GM19438 (cell line): ENCODE measurements around the gene STARD13.

Source experiments
- ATAC-seq: cut with Tn5 transposase; IDR thresholded peaks from one replicate; pipeline ENCODE4 v1.9.1; 2021; ENCODE audit warnings: low read depth; ENCODE audit not compliant: unreplicated experiment

Gene STARD13

GRCh38 chr13:33285420-33286124, at the start of gene STARD13:
Gene STARD13 (minus strand): TSS chr13:33285755. CDS start chr13:33285638, 117 bp downstream.
- peak; percentile 76 for ATAC-seq

- no peak for ATAC-seq
These were observed 49.3 kb upstream of the STARD13 start for GRCh38 chr13:33334831-33335230.

- ATAC-seq, result no peak
These were observed 46.4 kb upstream of the STARD13 start for GRCh38 chr13:33331962-33332361.

- ATAC-seq, result no peak
These were observed 44.9 kb upstream of the STARD13 start for GRCh38 chr13:33330483-33330882.

- ATAC-seq, result no peak
These were observed 43.1 kb upstream of the STARD13 start for GRCh38 chr13:33328701-33329100.

- ATAC-seq, result no peak
These were observed 41.2 kb upstream of the STARD13 start for GRCh38 chr13:33326723-33327122.

GRCh38 chr13:33326246-33326645, 40.7 kb upstream of the STARD13 start:
- no peak for ATAC-seq

- ATAC-seq, result no peak
These were observed 38.4 kb upstream of the STARD13 start for GRCh38 chr13:33323801-33324510.

GRCh38 chr13:33322965-33323668, 37.6 kb upstream of the STARD13 start:
- ATAC-seq, result no peak

- ATAC-seq, result no peak
These were observed 36.9 kb upstream of the STARD13 start for GRCh38 chr13:33322543-33322809.

- ATAC-seq, result no peak
These were observed 36.4 kb upstream of the STARD13 start for GRCh38 chr13:33321686-33322542.

- no peak for ATAC-seq
These were observed 34.3 kb upstream of the STARD13 start for GRCh38 chr13:33319859-33320258.

GRCh38 chr13:33318744-33319143, 33.2 kb upstream of the STARD13 start:
- ATAC-seq, result no peak

GRCh38 chr13:33318037-33318436, 32.5 kb upstream of the STARD13 start:
- ATAC-seq, result no peak

GRCh38 chr13:33316890-33317289, 31.3 kb upstream of the STARD13 start:
- no peak for ATAC-seq

- no peak for ATAC-seq
These were observed 27.9 kb upstream of the STARD13 start for GRCh38 chr13:33313504-33313903.

GRCh38 chr13:33312861-33313212, 27.3 kb upstream of the STARD13 start:
- no peak for ATAC-seq

- ATAC-seq, result no peak
These were observed 26.8 kb upstream of the STARD13 start for GRCh38 chr13:33312150-33312860.

GRCh38 chr13:33311040-33311439, 25.5 kb upstream of the STARD13 start:
- ATAC-seq, result no peak
